MM.1S (cell line): ENCODE results near the gene FHIT.

Experiments
- DNase-seq: peaks from one replicate; pipeline ENCODE4 v3.0.0-alpha.2; 2015
- H2AFZ ChIP-seq: fragments of 300-600 bp; sonication (generic); 2 replicates; pipeline ENCODE4 v1.6.0; 2016; ENCODE audit warnings: antibody characterized with exemption, low read length
- H3F3A ChIP-seq: fragments of 300-600 bp; sonication (generic); 2 replicates; pipeline ENCODE4 v1.6.1; 2016; ENCODE audit warnings: mild to moderate bottlenecking, antibody characterized with exemption, low read length, moderate library complexity, mixed read lengths; ENCODE audit not compliant: insufficient read depth
- H3K27ac ChIP-seq: fragments of 300-600 bp; sonication (generic); 2 replicates; pipeline ENCODE4 v1.5.1; 2016; ENCODE audit warnings: mild to moderate bottlenecking, low read length
- H3K27me3 ChIP-seq: fragments of 300-600 bp; sonication (generic); replicated peaks from 2 replicates; pipeline ENCODE4 v1.6.0; 2016; ENCODE audit warnings: low read length; ENCODE audit not compliant: insufficient read depth
- H3K36me3 ChIP-seq: fragments of 300-600 bp; sonication (generic); replicated peaks from 2 replicates; pipeline ENCODE4 v1.6.1; 2016; ENCODE audit warnings: mild to moderate bottlenecking, low read length, mixed read lengths; ENCODE audit not compliant: insufficient read depth
- H3K4me1 ChIP-seq: fragments of 300-600 bp; sonication (generic); 2 replicates; pipeline ENCODE4 v1.6.1; 2016; ENCODE audit warnings: low read length, mixed read lengths
- H3K4me2 ChIP-seq: fragments of 300-600 bp; sonication (generic); 2 replicates; pipeline ENCODE4 v1.6.0; 2016; ENCODE audit warnings: low read depth, low read length
- H3K4me3 ChIP-seq: fragments of 300-600 bp; sonication (generic); 2 replicates; pipeline ENCODE4 v1.5.1; 2016; ENCODE audit warnings: low read length, mixed read lengths
- H3K79me2 ChIP-seq: fragments of 300-600 bp; sonication (generic); 2 replicates; pipeline ENCODE4 v1.6.1; 2016; ENCODE audit warnings: mixed run types, low read length, mixed read lengths
- H3K9ac ChIP-seq: fragments of 300-600 bp; sonication (generic); 2 replicates; pipeline ENCODE4 v1.6.1; 2016; ENCODE audit warnings: low read length, mixed read lengths
- H3K9me2 ChIP-seq: fragments of 300-600 bp; sonication (generic); replicated peaks from 2 replicates; pipeline ENCODE4 v1.6.1; 2016; ENCODE audit warnings: mild to moderate bottlenecking, low read length, mixed read lengths; ENCODE audit not compliant: insufficient read depth
- H3K9me3 ChIP-seq: fragments of 300-600 bp; sonication (generic); replicated peaks from 2 replicates; pipeline ENCODE4 v1.6.1; 2016; ENCODE audit warnings: mild to moderate bottlenecking, low read length, mixed read lengths; ENCODE audit not compliant: insufficient read depth
- H4K20me1 ChIP-seq: fragments of 300-600 bp; sonication (generic); 2 replicates; pipeline ENCODE4 v1.6.1; 2016; ENCODE audit warnings: mild to moderate bottlenecking, low read length, moderate library complexity, mixed read lengths; ENCODE audit not compliant: insufficient read depth
- CTCF ChIP-seq: fragments of 300-600 bp; sonication (generic); IDR thresholded peaks from 2 replicates; pipeline ENCODE4 v1.5.1; 2016; ENCODE audit warnings: antibody characterized with exemption, low read length, mixed read lengths
- EZH2 ChIP-seq: fragments of 300-600 bp; sonication (generic); optimal IDR thresholded peaks from 2 replicates; pipeline ENCODE3; 2017; ENCODE audit warnings: low read depth, mild to moderate bottlenecking, antibody characterized with exemption, low read length, mixed read lengths
- EZH2phosphoT487 ChIP-seq: fragments of 300-600 bp; sonication (generic); IDR thresholded peaks from 2 replicates; pipeline ENCODE4 v1.6.1; 2018; ENCODE audit warnings: antibody characterized with exemption, low read length

Gene FHIT

GRCh38 chr3:59867185-59868002 lies 1383.9 kb downstream of the FHIT start:
- Histone ChIP-seq H3F3A (no peaks in the 10 kb centered on the region), H3K27me3 (no peaks in the 10 kb centered on the region), H3K9me2 (no peaks in the 10 kb centered on the region), H3K4me2 (no peak overlapping the region), H3K36me3 (no peaks in the 10 kb centered on the region), H4K20me1 (no peaks in the 10 kb centered on the region), H3K79me2 (no peaks in the 10 kb centered on the region), H3K4me3 (no peak overlapping the region), H3K9ac (no peak overlapping the region), H3K27ac (no peak overlapping the region), H3K9me3 (no peaks in the 10 kb centered on the region), H3K4me1 (no peaks in the 10 kb centered on the region), H2AFZ (no peak overlapping the region)
- TF ChIP-seq EZH2phosphoT487, result no peak
- no peak for TF ChIP-seq CTCF
- no peak for TF ChIP-seq EZH2
- no peak for DNase-seq

- no peaks in the 10 kb centered on the region for H3K36me3 ChIP-seq
- no peaks in the 10 kb centered on the region for H4K20me1 ChIP-seq
- H3K79me2 ChIP-seq, result no peaks in the 10 kb centered on the region
- H2AFZ ChIP-seq, result no peak overlapping the region
- H3K27me3 ChIP-seq, result no peaks in the 10 kb centered on the region
- no peak for DNase-seq
- H3K4me2 ChIP-seq, result no peak overlapping the region
- no peak overlapping the region for H3K4me3 ChIP-seq
- no peak overlapping the region for H3K9ac ChIP-seq
- no peaks in the 10 kb centered on the region for H3F3A ChIP-seq
- H3K27ac ChIP-seq, result no peak overlapping the region
- H3K4me1 ChIP-seq, result no peaks in the 10 kb centered on the region
- no peak for TF ChIP-seq CTCF
- no peak for TF ChIP-seq EZH2
- TF ChIP-seq EZH2phosphoT487, result no peak
- H3K9me2 ChIP-seq, result no peaks in the 10 kb centered on the region
- no peaks in the 10 kb centered on the region for H3K9me3 ChIP-seq
Measured at GRCh38 chr3:59866076-59866475, 1385.2 kb downstream of the FHIT start.

GRCh38 chr3:59865351-59865750 lies 1385.9 kb downstream of the FHIT start:
- no peak overlapping the region for H3K9ac ChIP-seq
- no peaks in the 10 kb centered on the region for H4K20me1 ChIP-seq
- H3K4me1 ChIP-seq, result no peaks in the 10 kb centered on the region
- no peak overlapping the region for H3K4me3 ChIP-seq
- H3F3A ChIP-seq, result no peaks in the 10 kb centered on the region
- TF ChIP-seq EZH2 (no peak), CTCF (no peak), EZH2phosphoT487 (no peak)
- no peak for DNase-seq
- no peaks in the 10 kb centered on the region for H3K27me3 ChIP-seq
- H3K4me2 ChIP-seq, result no peak overlapping the region
- H2AFZ ChIP-seq, result no peak overlapping the region
- no peaks in the 10 kb centered on the region for H3K36me3 ChIP-seq
- H3K27ac ChIP-seq, result no peak overlapping the region
- no peaks in the 10 kb centered on the region for H3K9me3 ChIP-seq
- no peaks in the 10 kb centered on the region for H3K9me2 ChIP-seq
- no peaks in the 10 kb centered on the region for H3K79me2 ChIP-seq
